Peyer's patch (tissue), 4 donors: ENCODE measurements around the gene MYCT1. TPM values are rescaled to one million over a fixed set of nuclear protein-coding genes. Genes with fewer than 3 reads are reported as not detected.

Experiments used
- DNase-seq, 3 donors: peaks; one replicate each; pipeline ENCODE4 v3.0.0-alpha.2; 2017 to 2019
- H3K27ac ChIP-seq, 4 donors: fragments of 200-600 bp; sonication (generic); one replicate each; pipeline ENCODE4 v1.5.1; 2016 to 2019
- H3K27me3 ChIP-seq, 2 donors: fragments of 200-600 bp; sonication (generic); one replicate each; pipeline ENCODE4 v1.5.1; 2019
- H3K36me3 ChIP-seq, 3 donors: fragments of 200-600 bp; sonication (generic); one replicate each; pipeline ENCODE4 v1.5.1; 2016 to 2019
- H3K4me1 ChIP-seq, 4 donors: fragments of 200-600 bp; sonication (generic); one replicate each; pipeline ENCODE4 v1.5.1; 2016 to 2019
- H3K4me3 ChIP-seq, 4 donors: fragments of 200-600 bp; sonication (generic); 1 replicate in 3 of 4; 2 replicates in 1 of 4; pipeline ENCODE4 v1.5.1; 2016 to 2019; ENCODE audit warnings: mild to moderate bottlenecking in 1 of 4
- H3K9me3 ChIP-seq, 4 donors: fragments of 200-600 bp; sonication (generic); one replicate each; pipeline ENCODE4 v1.5.1; 2016 to 2019; ENCODE audit warnings: mild to moderate bottlenecking in 1 of 4
- CTCF ChIP-seq, 6 experiments: fragments of 450-650 bp in 4 of 6; fragments of 200-600 bp in 2 of 6; sonication (generic) in 1 of 6; IDR thresholded peaks; one replicate each; pipeline ENCODE4 v1.5.1; 2017 to 2019; ENCODE audit warnings: antibody characterized with exemption in 6 of 6, mild to moderate bottlenecking in 3 of 6, moderate library complexity in 1 of 6
- POLR2A ChIP-seq, 2 donors: fragments of 450-650 bp; IDR thresholded peaks; one replicate each; pipeline ENCODE4 v1.5.1; 2017; ENCODE audit warnings: antibody characterized with exemption in 2 of 2, mild to moderate bottlenecking in 2 of 2, moderate library complexity in 2 of 2
- total RNA-seq, 4 donors: library from RNA; depleted of rRNA; stranded (reverse); fragments of >200 nt; gene quantifications; one replicate each; pipeline ENCODE4 v1.1.0, GENCODE V29; 2016

MYCT1 gene
- total RNA-seq, 4 donors from 2014 or later = 4.0 to 11.0 (median 4.9) TPM

- Histone ChIP-seq H3K36me3 (no peaks in the 10 kb centered on the region), H3K4me1 (no peaks in the 10 kb centered on the region), H3K9me3 (no peaks in the 10 kb centered on the region), H3K4me3 (no peak overlapping the region), H3K27ac (no peak overlapping the region), H3K27me3 (no peaks in the 10 kb centered on the region)
- no peak for TF ChIP-seq CTCF (IDR thresholded peaks at IDR 0.05)
- no peak for TF ChIP-seq POLR2A (IDR thresholded peaks at IDR 0.05)
- DNase-seq = no peak
Measured at GRCh38 chr6:152705327-152705726, 7.6 kb downstream of the MYCT1 start.

- no peak overlapping the region for H3K4me3 ChIP-seq
- no peaks in the 10 kb centered on the region for H3K4me1 ChIP-seq
- TF ChIP-seq CTCF (IDR thresholded peaks at IDR 0.05) (no peak), POLR2A (IDR thresholded peaks at IDR 0.05) (no peak)
- no peak overlapping the region for H3K27ac ChIP-seq
- no peaks in the 10 kb centered on the region for H3K36me3 ChIP-seq
- DNase-seq = no peak
- H3K27me3 ChIP-seq = no peaks in the 10 kb centered on the region
- no peaks in the 10 kb centered on the region for H3K9me3 ChIP-seq
Measured at GRCh38 chr6:152716322-152716721, 18.6 kb downstream of the MYCT1 start.

- no peak overlapping the region for H3K27ac ChIP-seq
- no peak overlapping the region for H3K4me3 ChIP-seq
- no peaks in the 10 kb centered on the region for H3K36me3 ChIP-seq
- TF ChIP-seq POLR2A (IDR thresholded peaks at IDR 0.05) = no peak
- no peak for TF ChIP-seq CTCF (IDR thresholded peaks at IDR 0.05)
- no peaks in the 10 kb centered on the region for H3K4me1 ChIP-seq
- H3K9me3 ChIP-seq = no peaks in the 10 kb centered on the region
- DNase-seq = no peak
- H3K27me3 ChIP-seq = no peaks in the 10 kb centered on the region
Measured at GRCh38 chr6:152720974-152721373, 23.3 kb downstream of the MYCT1 start.

- no peak overlapping the region for H3K4me3 ChIP-seq
- H3K9me3 ChIP-seq = no peaks in the 10 kb centered on the region
- H3K27me3 ChIP-seq = no peaks in the 10 kb centered on the region
- H3K36me3 ChIP-seq = no peaks in the 10 kb centered on the region
- no peak overlapping the region for H3K27ac ChIP-seq
- no peaks in the 10 kb centered on the region for H3K4me1 ChIP-seq
- DNase-seq = no peak
- TF ChIP-seq CTCF (IDR thresholded peaks at IDR 0.05) (no peak), POLR2A (IDR thresholded peaks at IDR 0.05) (no peak)
Measured at GRCh38 chr6:152721956-152722355, 24.3 kb downstream of the MYCT1 start.

- H3K27ac ChIP-seq = no peak overlapping the region
- no peaks in the 10 kb centered on the region for H3K9me3 ChIP-seq
- no peaks in the 10 kb centered on the region for H3K27me3 ChIP-seq
- no peak for DNase-seq
- TF ChIP-seq CTCF (IDR thresholded peaks at IDR 0.05) = no peak
- no peak for TF ChIP-seq POLR2A (IDR thresholded peaks at IDR 0.05)
- no peaks in the 10 kb centered on the region for H3K4me1 ChIP-seq
- H3K36me3 ChIP-seq = no peaks in the 10 kb centered on the region
- H3K4me3 ChIP-seq = no peak overlapping the region
Measured at GRCh38 chr6:152723398-152723797, 25.7 kb downstream of the MYCT1 start.

- TF ChIP-seq CTCF (IDR thresholded peaks at IDR 0.05) = no peak
- no peak for TF ChIP-seq POLR2A (IDR thresholded peaks at IDR 0.05)
- no peaks in the 10 kb centered on the region for H3K4me1 ChIP-seq
- H3K27ac ChIP-seq = no peak overlapping the region
- H3K4me3 ChIP-seq = no peak overlapping the region
- H3K9me3 ChIP-seq = no peaks in the 10 kb centered on the region
- H3K36me3 ChIP-seq = no peaks in the 10 kb centered on the region
- DNase-seq = no peak
- no peaks in the 10 kb centered on the region for H3K27me3 ChIP-seq
Measured at GRCh38 chr6:152726313-152726712, 28.6 kb downstream of the MYCT1 start.
